OCI-LY3 (cell line): ENCODE measurements around the gene PIK3R3.

Source experiments
- H2AFZ ChIP-seq: fragments of 200-600, 300-600 bp; shearing (Covaris generic); 2 replicates; pipeline ENCODE4 v1.6.0; 2014; ENCODE audit warnings: antibody characterized with exemption, low read depth, low read length
- H3K27ac ChIP-seq: fragments of 200-600, 300-600 bp; sonication (generic); 2 replicates; pipeline ENCODE4 v1.5.1; 2014; ENCODE audit warnings: mild to moderate bottlenecking, low read length, moderate library complexity, mixed read lengths
- H3K27me3 ChIP-seq: fragments of 200-600, 300-600 bp; sonication (generic); 2 replicates; pipeline ENCODE4 v1.6.1; 2014; ENCODE audit warnings: low read depth, low read length, mixed read lengths
- H3K36me3 ChIP-seq: fragments of 200-600, 300-600 bp; sonication (generic); replicated peaks from 2 replicates; pipeline ENCODE3; 2014; ENCODE audit warnings: low read depth, low read length, mixed read lengths
- H3K4me1 ChIP-seq: fragments of 300-600, 200-600 bp; sonication (generic); 2 replicates; pipeline ENCODE4 v1.6.1; 2014; ENCODE audit warnings: low read length, mixed read lengths
- H3K4me2 ChIP-seq: fragments of 200-600, 300-600 bp; sonication (generic); 2 replicates; pipeline ENCODE4 v1.6.1; 2014; ENCODE audit warnings: low read length, mixed read lengths
- H3K4me3 ChIP-seq: fragments of 300-600, 200-600 bp; sonication (generic); 2 replicates; pipeline ENCODE4 v1.5.1; 2014; ENCODE audit warnings: antibody characterized with exemption, mild to moderate bottlenecking, low read length, moderate library complexity
- H3K79me2 ChIP-seq: fragments of 300-600, 200-600 bp; shearing (Covaris generic); 2 replicates; pipeline ENCODE4 v1.6.1; 2014; ENCODE audit warnings: mild to moderate bottlenecking, low read length, mixed read lengths
- H3K9ac ChIP-seq: fragments of 300-600, 200-600 bp; shearing (Covaris generic); 2 replicates; pipeline ENCODE4 v1.6.0; 2014; ENCODE audit warnings: mild to moderate bottlenecking, low read length, moderate library complexity
- H3K9me3 ChIP-seq: fragments of 200-600, 300-600 bp; shearing (Covaris generic); 2 replicates; pipeline ENCODE4 v1.6.1; 2014; ENCODE audit warnings: low read length, mixed read lengths; ENCODE audit not compliant: insufficient read depth
- H4K20me1 ChIP-seq: fragments of 200-600, 300-600 bp; sonication (generic); 2 replicates; pipeline ENCODE4 v1.6.1; 2016; ENCODE audit warnings: low read length, mixed read lengths; ENCODE audit not compliant: insufficient read depth
- CTCF ChIP-seq: fragments of 200-600, 300-600 bp; sonication (generic); IDR thresholded peaks from 2 replicates; pipeline ENCODE4 v1.5.1; 2014; ENCODE audit warnings: antibody characterized with exemption, low read length, low read depth
- EZH2phosphoT487 ChIP-seq: fragments of 200-600 bp; shearing (Covaris generic); IDR thresholded peaks from 2 replicates; pipeline ENCODE4 v1.6.1; 2018; ENCODE audit warnings: antibody characterized with exemption, mixed run types, low read depth

Gene PIK3R3

GRCh38 chr1:46039571-46040052, 92.8 kb downstream of the PIK3R3 start:
- Histone ChIP-seq H3K79me2 (no peaks in the 10 kb centered on the region), H3K4me3 (no peak overlapping the region), H2AFZ (no peak overlapping the region), H3K4me2 (no peak overlapping the region), H4K20me1 (no peaks in the 10 kb centered on the region), H3K9ac (no peak overlapping the region), H3K9me3 (no peaks in the 10 kb centered on the region), H3K27ac (no peak overlapping the region), H3K4me1 (peaks cover 56% of the 10 kb centered on the region), H3K27me3 (no peaks in the 10 kb centered on the region), H3K36me3 (peaks cover 4% of the 10 kb centered on the region)
- TF ChIP-seq CTCF (no peak), EZH2phosphoT487 (no peak)

- no peak overlapping the region for H3K9ac ChIP-seq
- no peaks in the 10 kb centered on the region for H4K20me1 ChIP-seq
- TF ChIP-seq EZH2phosphoT487 (no peak), CTCF (peak; percentile 87)
- H3K79me2 ChIP-seq = no peaks in the 10 kb centered on the region
- H3K4me3 ChIP-seq = no peak overlapping the region
- H2AFZ ChIP-seq = no peak overlapping the region
- peaks cover 31% of the 10 kb centered on the region for H3K4me1 ChIP-seq
- H3K36me3 ChIP-seq = no peaks in the 10 kb centered on the region
- H3K9me3 ChIP-seq = no peaks in the 10 kb centered on the region
- H3K4me2 ChIP-seq = peak overlapping the region; percentile 29; the same call in 1 of the 2 replicates
- no peak overlapping the region for H3K27ac ChIP-seq
- H3K27me3 ChIP-seq = no peaks in the 10 kb centered on the region
These were observed 95.3 kb downstream of the PIK3R3 start for GRCh38 chr1:46036894-46037839.

- no peak overlapping the region for H3K4me2 ChIP-seq
- H3K36me3 ChIP-seq = no peaks in the 10 kb centered on the region
- TF ChIP-seq EZH2phosphoT487 (no peak), CTCF (no peak)
These were observed 97.6 kb downstream of the PIK3R3 start for GRCh38 chr1:46034601-46035516.

More at GRCh38 chr1:46034601-46035516, 97.6 kb downstream of the PIK3R3 start:
- Histone ChIP-seq H3K79me2 (no peaks in the 10 kb centered on the region), H3K27ac (no peak overlapping the region), H3K4me1 (peaks cover 10% of the 10 kb centered on the region; the same call in 1 of the 2 replicates), H2AFZ (no peak overlapping the region), H4K20me1 (no peaks in the 10 kb centered on the region), H3K9ac (no peak overlapping the region), H3K4me3 (no peak overlapping the region), H3K27me3 (no peaks in the 10 kb centered on the region), H3K9me3 (no peaks in the 10 kb centered on the region)
